ENCODE measurements around the gene PTPRC. TPM values are rescaled to one million over a fixed set of nuclear protein-coding genes. Genes with fewer than 3 reads are reported as not detected.

Gene PTPRC
- total RNA-seq, 4 donors from 2014 or later: 7.0 to 40.3 (median 10.0) TPM

- DNase-seq (ENCODE audit: extremely low spot score): no peak
- Histone ChIP-seq H3K27ac (replicated peaks in 1 of 4) (no peak overlapping the region), H3K36me3 (no peaks in the 10 kb centered on the region), H3K9me3 (no peaks in the 10 kb centered on the region), H3K4me1 (peaks cover 0 to 15% (median 0%) of the 10 kb centered on the region in 4 donors), H3K4me3 (no peak overlapping the region), H3K27me3 (no peaks in the 10 kb centered on the region)
- 50% methylated on average over 1 of the region's 1 CpG for WGBS
- TF ChIP-seq EP300 (IDR thresholded peaks at IDR 0.05) (no peak), CTCF (IDR thresholded peaks at IDR 0.05) (no peak), POLR2A (IDR thresholded peaks at IDR 0.05; ENCODE audit: low read depth) (no peak), POLR2AphosphoS5 (IDR thresholded peaks at IDR 0.05) (no peak)
- intact Hi-C loops (cut with DNase I): no loop called here
These were observed 124.5 kb downstream of the PTPRC start for GRCh38 chr1:198763298-198763714.

GRCh38 chr1:198764748-198765147 lies 125.9 kb downstream of the PTPRC start:
- H3K27me3 ChIP-seq: no peaks in the 10 kb centered on the region
- H3K4me3 ChIP-seq: no peak overlapping the region
- TF ChIP-seq CTCF (IDR thresholded peaks at IDR 0.05): no peak
- TF ChIP-seq POLR2AphosphoS5 (IDR thresholded peaks at IDR 0.05): no peak
- no peak for TF ChIP-seq POLR2A (IDR thresholded peaks at IDR 0.05; ENCODE audit: low read depth)
- no peak for TF ChIP-seq EP300 (IDR thresholded peaks at IDR 0.05)
- no peak overlapping the region for H3K27ac ChIP-seq (replicated peaks in 1 of 4)
- DNase-seq (ENCODE audit: extremely low spot score): no peak
- H3K4me1 ChIP-seq: peaks cover 0 to 15% (median 0%) of the 10 kb centered on the region in 4 donors
- no peaks in the 10 kb centered on the region for H3K9me3 ChIP-seq
- intact Hi-C loops (cut with DNase I): no loop called here
- no peaks in the 10 kb centered on the region for H3K36me3 ChIP-seq
- WGBS: 35% methylated on average over 2 of the region's 2 CpGs

GRCh38 chr1:198765416-198765815 lies 126.6 kb downstream of the PTPRC start:
- no peak for TF ChIP-seq CTCF (IDR thresholded peaks at IDR 0.05)
- intact Hi-C loops (cut with DNase I): no loop called here
- no peak for DNase-seq (ENCODE audit: extremely low spot score)

GRCh38 chr1:198771563-198772153 lies 132.8 kb downstream of the PTPRC start:
- intact Hi-C loops (cut with DNase I): no loop called here
- H3K36me3 ChIP-seq: no peaks in the 10 kb centered on the region
- H3K27me3 ChIP-seq: no peaks in the 10 kb centered on the region
- H3K4me1 ChIP-seq: peaks cover 0 to 5% (median 0%) of the 10 kb centered on the region in 4 donors
- TF ChIP-seq POLR2A (IDR thresholded peaks at IDR 0.05; ENCODE audit: low read depth): no peak
- TF ChIP-seq CTCF (IDR thresholded peaks at IDR 0.05): peak; percentile 20 to 36 (median 36)
- 85% methylated on average over 3 of the region's 3 CpGs for WGBS
- H3K4me3 ChIP-seq: no peak overlapping the region
- H3K27ac ChIP-seq (replicated peaks in 1 of 4): no peak overlapping the region
- no peaks in the 10 kb centered on the region for H3K9me3 ChIP-seq
- no peak for DNase-seq (ENCODE audit: extremely low spot score)

More at GRCh38 chr1:198765416-198765815, 126.6 kb downstream of the PTPRC start:
- H3K36me3 ChIP-seq: no peaks in the 10 kb centered on the region
- no peak overlapping the region for H3K27ac ChIP-seq (replicated peaks in 1 of 4)
- no peaks in the 10 kb centered on the region for H3K27me3 ChIP-seq
- peaks cover 0 to 15% (median 0%) of the 10 kb centered on the region in 4 donors for H3K4me1 ChIP-seq
- no peaks in the 10 kb centered on the region for H3K9me3 ChIP-seq
- no peak overlapping the region for H3K4me3 ChIP-seq

GRCh38 chr1:198772626-198773025 lies 133.8 kb downstream of the PTPRC start:
- no peak overlapping the region for H3K27ac ChIP-seq (replicated peaks in 1 of 4)
- intact Hi-C loops (cut with DNase I): no loop called here
- DNase-seq (ENCODE audit: extremely low spot score): no peak
- no peaks in the 10 kb centered on the region for H3K36me3 ChIP-seq
- H3K4me1 ChIP-seq: peaks cover 0 to 11% (median 0%) of the 10 kb centered on the region in 4 donors
- H3K27me3 ChIP-seq: no peaks in the 10 kb centered on the region
- TF ChIP-seq POLR2AphosphoS5 (IDR thresholded peaks at IDR 0.05) (no peak), POLR2A (IDR thresholded peaks at IDR 0.05; ENCODE audit: low read depth) (no peak), CTCF (IDR thresholded peaks at IDR 0.05) (no peak), EP300 (IDR thresholded peaks at IDR 0.05) (no peak)
- H3K4me3 ChIP-seq: no peak overlapping the region
- no peaks in the 10 kb centered on the region for H3K9me3 ChIP-seq

Measured in esophagus muscularis mucosa (tissue), 4 donors.